Astrocyte (in vitro differentiated cells and primary cell): ENCODE results near the gene HOXB1. TPM values are rescaled to one million over a fixed set of nuclear protein-coding genes. Genes with fewer than 3 reads are reported as not detected.

Source experiments
- DNase-seq: peaks from one replicate; pipeline ENCODE4 v3.0.0-alpha.2; 2010; ENCODE audit warnings: low read depth
- FAIRE-seq: peaks from 2 replicates; lab custom pipeline; 2011; peaks lifted over from hg19 to GRCh38; lab: Jason Lieb, UNC
- H2AFZ ChIP-seq: 2 replicates; pipeline ENCODE4 v1.6.0; 2012; ENCODE audit warnings: low read depth, low read length, inconsistent platforms
- H3K27ac ChIP-seq: 2 replicates; pipeline ENCODE4 v1.5.1; 2011; ENCODE audit warnings: low read depth, low read length, inconsistent platforms
- H3K27me3 ChIP-seq: 2 replicates; pipeline ENCODE4 v1.6.0; 2011; ENCODE audit warnings: low read length, inconsistent platforms; ENCODE audit not compliant: insufficient read depth
- H3K36me3 ChIP-seq: 2 replicates; pipeline ENCODE4 v1.5.1; 2011; ENCODE audit warnings: low read length, inconsistent platforms; ENCODE audit not compliant: insufficient read depth
- H3K4me1 ChIP-seq: 2 replicates; pipeline ENCODE4 v1.5.1; 2011; ENCODE audit warnings: low read length, inconsistent platforms; ENCODE audit not compliant: insufficient read depth
- H3K4me2 ChIP-seq: 2 replicates; pipeline ENCODE4 v1.6.0; 2012; ENCODE audit warnings: low read length, inconsistent platforms
- H3K4me3 ChIP-seq: 2 replicates; pipeline ENCODE4 v1.5.1; 2011; ENCODE audit warnings: low read depth, mild to moderate bottlenecking, low read length, inconsistent platforms; ENCODE audit not compliant: insufficient read depth
- H3K79me2 ChIP-seq: 2 replicates; pipeline ENCODE4 v1.6.0; 2012; ENCODE audit warnings: mild to moderate bottlenecking, low read length, inconsistent platforms; ENCODE audit not compliant: insufficient read depth
- H3K9ac ChIP-seq: 2 replicates; pipeline ENCODE4 v1.6.0; 2012; ENCODE audit warnings: mild to moderate bottlenecking, low read length, inconsistent platforms
- H3K9me3 ChIP-seq: 2 replicates; pipeline ENCODE4 v1.5.1; 2012; ENCODE audit warnings: low read depth, mild to moderate bottlenecking, low read length, inconsistent platforms; ENCODE audit not compliant: insufficient read depth
- H4K20me1 ChIP-seq: 2 replicates; pipeline ENCODE4 v1.6.0; 2012; ENCODE audit warnings: low read length, inconsistent platforms; ENCODE audit not compliant: insufficient read depth
- H3K27ac Mint-ChIP-seq: one replicate; pipeline ENCODE4 v1.8.0; 2021; ENCODE audit warnings: mild to moderate bottlenecking, mixed read lengths; ENCODE audit not compliant: unreplicated experiment
- H3K27me3 Mint-ChIP-seq: one replicate; pipeline ENCODE4 v1.8.0; 2021; ENCODE audit warnings: low read depth, mixed read lengths; ENCODE audit not compliant: unreplicated experiment
- H3K36me3 Mint-ChIP-seq: one replicate; pipeline ENCODE4 v1.8.0; 2021; ENCODE audit warnings: low read depth, mixed read lengths; ENCODE audit not compliant: unreplicated experiment
- H3K4me1 Mint-ChIP-seq: one replicate; pipeline ENCODE4 v1.8.0; 2021; ENCODE audit warnings: low read depth, mixed read lengths; ENCODE audit not compliant: unreplicated experiment
- H3K4me3 Mint-ChIP-seq: one replicate; pipeline ENCODE4 v1.8.0; 2021; ENCODE audit warnings: mild to moderate bottlenecking, moderate library complexity, mixed read lengths; ENCODE audit not compliant: unreplicated experiment
- H3K9me3 Mint-ChIP-seq: one replicate; pipeline ENCODE4 v1.8.0; 2021; ENCODE audit warnings: mild to moderate bottlenecking, mixed read lengths; ENCODE audit not compliant: unreplicated experiment
- CTCF ChIP-seq: IDR thresholded peaks from 2 replicates; pipeline ENCODE4 v1.5.1; 2011; ENCODE audit warnings: low read depth, mild to moderate bottlenecking, inconsistent platforms, low read length, moderate library complexity; ENCODE audit not compliant: insufficient read depth
- EZH2 ChIP-seq: IDR thresholded peaks from 2 replicates; pipeline ENCODE4 v1.6.1; 2012; ENCODE audit warnings: mild to moderate bottlenecking, low read length, inconsistent platforms; ENCODE audit not compliant: insufficient read depth
- total RNA-seq: library from RNA; stranded (reverse); gene quantifications from 2 replicates; pipeline ENCODE4 v1.2.1, GENCODE V29; 2021

Gene HOXB1
- total RNA-seq, 1 donor from 2014 or later, result not detected

- peak overlapping the region; percentile 88 for H3K4me2 ChIP-seq
- Mint-ChIP-seq H3K27me3 (peaks cover 85% of the 10 kb centered on the region), H3K4me1 (peaks cover 2% of the 10 kb centered on the region), H3K36me3 (peaks cover 5% of the 10 kb centered on the region), H3K4me3 (no peak overlapping the region), H3K9me3 (peaks cover 16% of the 10 kb centered on the region), H3K27ac (peak overlapping the region; percentile 54)
- FAIRE-seq (no peak), DNase-seq (peak; percentile 18)
- peaks cover 45% of the 10 kb centered on the region for H3K4me1 ChIP-seq
- no peaks in the 10 kb centered on the region for H3K9me3 ChIP-seq
- no peaks in the 10 kb centered on the region for H3K36me3 ChIP-seq
- no peak for TF ChIP-seq CTCF
- TF ChIP-seq EZH2, result no peak
- H3K4me3 ChIP-seq, result peak overlapping the region; percentile 63
- H4K20me1 ChIP-seq, result no peaks in the 10 kb centered on the region
- peak overlapping the region; percentile 83 for H3K9ac ChIP-seq
- H2AFZ ChIP-seq, result no peak overlapping the region
- H3K27ac ChIP-seq, result peak overlapping the region; percentile 80
- peaks cover 65% of the 10 kb centered on the region for H3K27me3 ChIP-seq
- H3K79me2 ChIP-seq, result peaks cover 81% of the 10 kb centered on the region
Observed at GRCh38 chr17:48553826-48554225, 23.0 kb upstream of the HOXB1 start.

GRCh38 chr17:48553190-48553547, 22.4 kb upstream of the HOXB1 start:
- Mint-ChIP-seq H3K4me1 (peaks cover 2% of the 10 kb centered on the region), H3K9me3 (peaks cover 12% of the 10 kb centered on the region), H3K4me3 (no peak overlapping the region), H3K27me3 (peaks cover 83% of the 10 kb centered on the region), H3K36me3 (peaks cover 3% of the 10 kb centered on the region), H3K27ac (no peak overlapping the region)
- Histone ChIP-seq H2AFZ (no peak overlapping the region), H3K27me3 (peaks cover 60% of the 10 kb centered on the region), H3K9me3 (no peaks in the 10 kb centered on the region), H4K20me1 (no peaks in the 10 kb centered on the region), H3K4me1 (peaks cover 43% of the 10 kb centered on the region), H3K9ac (peak overlapping the region; percentile 83), H3K4me2 (peak overlapping the region; percentile 88), H3K36me3 (no peaks in the 10 kb centered on the region), H3K79me2 (peaks cover 78% of the 10 kb centered on the region), H3K4me3 (no peak overlapping the region), H3K27ac (peak overlapping the region; percentile 64)
- DNase-seq, result no peak
- TF ChIP-seq EZH2 (no peak), CTCF (no peak)
- FAIRE-seq, result no peak

- H3K9me3 Mint-ChIP-seq, result peaks cover 10% of the 10 kb centered on the region
- FAIRE-seq (no peak), DNase-seq (peak; percentile 53)
- Histone ChIP-seq H3K79me2 (peaks cover 78% of the 10 kb centered on the region), H3K4me2 (peak overlapping the region; percentile 88), H3K9me3 (no peaks in the 10 kb centered on the region), H3K27me3 (peaks cover 59% of the 10 kb centered on the region), H4K20me1 (no peaks in the 10 kb centered on the region), H3K36me3 (no peaks in the 10 kb centered on the region), H2AFZ (no peak overlapping the region), H3K4me1 (peaks cover 37% of the 10 kb centered on the region), H3K4me3 (no peak overlapping the region), H3K9ac (peak overlapping the region; percentile 83), H3K27ac (peak overlapping the region; percentile 70)
- TF ChIP-seq CTCF (no peak), EZH2 (no peak)
- H3K4me3 Mint-ChIP-seq, result peak overlapping the region; percentile 54
- H3K4me1 Mint-ChIP-seq, result peaks cover 2% of the 10 kb centered on the region
- H3K27me3 Mint-ChIP-seq, result peaks cover 83% of the 10 kb centered on the region
- H3K36me3 Mint-ChIP-seq, result peaks cover 3% of the 10 kb centered on the region
- no peak overlapping the region for H3K27ac Mint-ChIP-seq
Observed at GRCh38 chr17:48552466-48553189, 21.8 kb upstream of the HOXB1 start.
